Measurements from ENCODE around the gene YRDC. TPM values are rescaled to one million over a fixed set of nuclear protein-coding genes. Genes with fewer than 3 reads are reported as not detected.

YRDC gene
- polyA plus RNA-seq, 1 donor (not counting 4 experiments of a cell fraction or from before 2014, with no cell fraction given): 22.2 TPM

DNA sequence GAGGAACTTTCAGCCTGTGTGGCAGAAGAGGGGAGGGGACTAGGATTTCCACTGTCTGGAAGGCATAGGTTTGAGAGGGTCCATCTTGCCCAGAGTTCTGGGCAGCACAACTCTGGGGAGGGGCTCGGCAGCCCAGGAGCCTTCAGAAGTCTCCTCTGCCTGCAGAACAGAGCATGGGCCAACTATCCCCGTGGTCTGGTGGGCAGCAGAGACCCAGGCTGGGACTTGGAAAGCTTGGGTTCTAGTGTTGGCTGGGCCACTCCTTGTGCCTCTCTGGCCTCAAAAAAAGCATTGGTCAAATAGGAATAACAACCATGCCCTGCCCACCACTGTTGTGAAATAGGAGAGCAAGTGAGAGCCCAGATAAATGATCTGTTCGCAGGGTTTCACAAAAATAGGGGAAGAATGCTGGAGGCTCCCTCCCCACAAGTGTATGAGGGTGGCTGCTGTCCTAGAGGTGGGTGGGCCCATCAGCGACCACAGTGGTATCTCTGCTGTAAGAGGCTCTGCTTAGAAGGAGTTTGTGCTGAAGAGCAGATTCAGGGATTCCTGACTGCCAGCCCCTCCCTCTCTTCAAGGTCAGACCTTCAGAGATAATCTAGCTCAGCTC, 52.0 kb downstream of the YRDC start:
- Histone ChIP-seq H3K27ac (ENCODE audit: control insufficient read depth, insufficient read depth, low read length) (no peak overlapping the region), H3K9ac (ENCODE audit: control insufficient read depth, extremely low read depth, insufficient read depth, low read length) (no peak overlapping the region), H2AFZ (ENCODE audit: control insufficient read depth, low read length) (no peak overlapping the region), H3K4me1 (ENCODE audit: control insufficient read depth, extremely low read depth, insufficient read depth, low read length) (no peaks in the 10 kb centered on the region), H3K79me2 (ENCODE audit: control insufficient read depth, insufficient read depth, low read length) (no peaks in the 10 kb centered on the region), H3K4me2 (ENCODE audit: control insufficient read depth, extremely low read depth, insufficient read depth, low read depth, low read length) (no peak overlapping the region), H3K9me3 (ENCODE audit: control insufficient read depth, low read depth, low read length) (no peaks in the 10 kb centered on the region), H3K9me1 (ENCODE audit: control insufficient read depth, extremely low read depth, insufficient read depth, low read length) (no peaks in the 10 kb centered on the region), H3K4me3 (ENCODE audit: control insufficient read depth in 2 of 3, extremely low read depth in 1 of 3, insufficient read depth in 2 of 3, low read depth in 1 of 3, low read length in 3 of 3) (no peak overlapping the region), H4K20me1 (ENCODE audit: control insufficient read depth, extremely low read depth, insufficient read depth, low read length) (no peaks in the 10 kb centered on the region), H3K36me3 (ENCODE audit: control insufficient read depth in 2 of 2, extremely low read depth in 1 of 2, insufficient read depth in 2 of 2, low read length in 2 of 2) (no peaks in the 10 kb centered on the region), H3K27me3 (ENCODE audit: control insufficient read depth, extremely low read depth, insufficient read depth, low read length) (peaks cover 53% of the 10 kb centered on the region)
- TF ChIP-seq, protein P1, sequence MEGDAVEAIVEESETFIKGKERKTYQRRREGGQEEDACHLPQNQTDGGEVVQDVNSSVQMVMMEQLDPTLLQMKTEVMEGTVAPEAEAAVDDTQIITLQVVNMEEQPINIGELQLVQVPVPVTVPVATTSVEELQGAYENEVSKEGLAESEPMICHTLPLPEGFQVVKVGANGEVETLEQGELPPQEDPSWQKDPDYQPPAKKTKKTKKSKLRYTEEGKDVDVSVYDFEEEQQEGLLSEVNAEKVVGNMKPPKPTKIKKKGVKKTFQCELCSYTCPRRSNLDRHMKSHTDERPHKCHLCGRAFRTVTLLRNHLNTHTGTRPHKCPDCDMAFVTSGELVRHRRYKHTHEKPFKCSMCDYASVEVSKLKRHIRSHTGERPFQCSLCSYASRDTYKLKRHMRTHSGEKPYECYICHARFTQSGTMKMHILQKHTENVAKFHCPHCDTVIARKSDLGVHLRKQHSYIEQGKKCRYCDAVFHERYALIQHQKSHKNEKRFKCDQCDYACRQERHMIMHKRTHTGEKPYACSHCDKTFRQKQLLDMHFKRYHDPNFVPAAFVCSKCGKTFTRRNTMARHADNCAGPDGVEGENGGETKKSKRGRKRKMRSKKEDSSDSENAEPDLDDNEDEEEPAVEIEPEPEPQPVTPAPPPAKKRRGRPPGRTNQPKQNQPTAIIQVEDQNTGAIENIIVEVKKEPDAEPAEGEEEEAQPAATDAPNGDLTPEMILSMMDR (optimal IDR thresholded peaks at IDR 0.05 in 1 of 3, IDR thresholded peaks at IDR 0.05 in 1 of 3, conservative IDR thresholded peaks at IDR 0.05 in 1 of 3; ENCODE audit: extremely low read depth in 1 of 3, insufficient read depth in 2 of 3, low read length in 3 of 3): no peak
- no peak for TF ChIP-seq EZH2 (IDR thresholded peaks at IDR 0.05; ENCODE audit: low read length)
- FAIRE-seq: no peak
- dilution Hi-C loops (cut with MboI; ENCODE audit: extremely low pct_ligation_motif_present, low sequenced_read_pairs): no loop called here
- DNase-seq (ENCODE audit: low read depth, low spot score): no peak

DNA sequence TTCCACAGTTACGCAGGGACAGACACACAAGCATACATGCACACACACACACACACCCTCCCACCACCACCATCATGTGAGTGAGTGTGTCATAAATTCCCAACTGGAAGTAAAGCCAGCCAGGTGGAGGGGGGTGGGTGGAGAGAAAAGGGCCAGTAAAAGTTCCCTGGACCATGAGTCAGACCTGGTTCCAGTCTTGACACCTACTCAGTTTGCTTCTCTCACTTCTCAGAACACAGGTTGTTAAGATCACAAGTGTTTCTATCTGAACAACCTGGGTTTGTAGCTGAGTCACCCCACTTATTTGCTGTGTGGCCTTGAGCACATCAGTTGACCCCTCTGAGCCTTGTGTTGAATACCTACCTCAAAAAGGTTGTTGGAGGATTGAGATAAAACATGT, 52.7 kb downstream of the YRDC start:
- FAIRE-seq (no peak), DNase-seq (ENCODE audit: low read depth, low spot score) (no peak)
- TF ChIP-seq, protein P1 (optimal IDR thresholded peaks at IDR 0.05 in 1 of 3, IDR thresholded peaks at IDR 0.05 in 1 of 3, conservative IDR thresholded peaks at IDR 0.05 in 1 of 3; ENCODE audit: extremely low read depth in 1 of 3, insufficient read depth in 2 of 3, low read length in 3 of 3): no peak
- no peak for TF ChIP-seq EZH2 (IDR thresholded peaks at IDR 0.05; ENCODE audit: low read length)
- H3K79me2 ChIP-seq (ENCODE audit: control insufficient read depth, insufficient read depth, low read length): no peaks in the 10 kb centered on the region
- no peaks in the 10 kb centered on the region for H4K20me1 ChIP-seq (ENCODE audit: control insufficient read depth, extremely low read depth, insufficient read depth, low read length)
- dilution Hi-C loops (cut with MboI; ENCODE audit: extremely low pct_ligation_motif_present, low sequenced_read_pairs): no loop called here
- no peak overlapping the region for H3K4me3 ChIP-seq (ENCODE audit: control insufficient read depth in 2 of 3, extremely low read depth in 1 of 3, insufficient read depth in 2 of 3, low read depth in 1 of 3, low read length in 3 of 3)
- no peak overlapping the region for H3K27ac ChIP-seq (ENCODE audit: control insufficient read depth, insufficient read depth, low read length)
- H3K4me1 ChIP-seq (ENCODE audit: control insufficient read depth, extremely low read depth, insufficient read depth, low read length): no peaks in the 10 kb centered on the region
- no peak overlapping the region for H2AFZ ChIP-seq (ENCODE audit: control insufficient read depth, low read length)
- no peaks in the 10 kb centered on the region for H3K36me3 ChIP-seq (ENCODE audit: control insufficient read depth in 2 of 2, extremely low read depth in 1 of 2, insufficient read depth in 2 of 2, low read length in 2 of 2)
- no peak overlapping the region for H3K9ac ChIP-seq (ENCODE audit: control insufficient read depth, extremely low read depth, insufficient read depth, low read length)
- peaks cover 53% of the 10 kb centered on the region for H3K27me3 ChIP-seq (ENCODE audit: control insufficient read depth, extremely low read depth, insufficient read depth, low read length)
- no peaks in the 10 kb centered on the region for H3K9me1 ChIP-seq (ENCODE audit: control insufficient read depth, extremely low read depth, insufficient read depth, low read length)
- H3K9me3 ChIP-seq (ENCODE audit: control insufficient read depth, low read depth, low read length): no peaks in the 10 kb centered on the region
- H3K4me2 ChIP-seq (ENCODE audit: control insufficient read depth, extremely low read depth, insufficient read depth, low read depth, low read length): no peak overlapping the region

Data from keratinocyte (primary cell).